ENCODE measurements around the gene MYH3. TPM values are rescaled to one million over a fixed set of nuclear protein-coding genes. Genes with fewer than 3 reads are reported as not detected.

MYH3 gene
- polyA plus RNA-seq, 2 of the 4 experiments (the other 2 are of a cell fraction) = 1.6 to 2.1 TPM

DNA sequence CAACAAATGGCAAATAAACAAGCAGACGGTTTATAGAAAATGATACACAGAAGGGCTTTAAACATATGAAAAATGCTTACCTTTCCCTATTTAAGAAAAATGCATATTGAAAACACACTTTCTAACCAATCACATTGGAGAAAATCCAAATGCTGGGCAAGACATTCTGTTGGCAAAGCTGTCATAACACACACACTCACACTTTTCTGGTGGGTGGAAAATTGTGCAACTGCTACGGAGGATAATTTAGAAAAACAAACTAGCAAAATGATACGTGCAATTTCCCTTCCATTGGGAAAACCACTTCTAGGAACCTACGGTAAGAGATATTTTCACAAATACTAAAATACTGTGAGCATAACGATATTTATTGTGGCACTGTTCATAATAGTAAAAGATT lies 9.8 kb upstream of the MYH3 start:
- no peak overlapping the region for H3K4me2 ChIP-seq
- H3K9me3 ChIP-seq = no peaks in the 10 kb centered on the region
- ATAC-seq = no peak
- FAIRE-seq = no peak
- WGBS (ENCODE audit: missing lambda C conversion rate) = 91% methylated on average over 5 of the region's 5 CpGs
- H3K4me1 ChIP-seq = no peaks in the 10 kb centered on the region
- DNase-seq (ENCODE audit: low read depth in 1 of 2, low spot score in 1 of 2) = no peak
- H3K4me3 ChIP-seq = no peak overlapping the region
- CTCF ChIA-PET = interaction anchor here (1.1 kb wide), 1 partner anchor 50 kb away, joined by 3 read pairs; no protein-coding TSS in a partner anchor
- no peak overlapping the region for H3K27ac ChIP-seq
- POLR2A ChIA-PET = no interaction called here
- no peak for TF ChIP-seq POLR2A (IDR thresholded peaks at IDR 0.05; ENCODE audit: low read length)
- no peak for TF ChIP-seq RAD21 (conservative IDR thresholded peaks at IDR 0.05 in 1 of 2, IDR thresholded peaks at IDR 0.05 in 1 of 2)
- TF ChIP-seq ZNF302 (CRISPR knock-in tag; IDR thresholded peaks at IDR 0.05) = no peak
- TF ChIP-seq POLR2AphosphoS2 (conservative IDR thresholded peaks at IDR 0.05; ENCODE audit: low read length) = no peak
- TF ChIP-seq FOSL2 (IDR thresholded peaks at IDR 0.05) = no peak
- TF ChIP-seq FOSL2 (CRISPR knock-in tag; IDR thresholded peaks at IDR 0.05) = no peak
- no peak for TF ChIP-seq JUNB (IDR thresholded peaks at IDR 0.05)
- no peak for TF ChIP-seq HOXA7 (CRISPR knock-in tag; IDR thresholded peaks at IDR 0.05)
- no peak for TF ChIP-seq ESRRA (IDR thresholded peaks at IDR 0.05; ENCODE audit: borderline replicate concordance, low read length)
- no peak for TF ChIP-seq FOSB (CRISPR knock-in tag; IDR thresholded peaks at IDR 0.05)

DNA sequence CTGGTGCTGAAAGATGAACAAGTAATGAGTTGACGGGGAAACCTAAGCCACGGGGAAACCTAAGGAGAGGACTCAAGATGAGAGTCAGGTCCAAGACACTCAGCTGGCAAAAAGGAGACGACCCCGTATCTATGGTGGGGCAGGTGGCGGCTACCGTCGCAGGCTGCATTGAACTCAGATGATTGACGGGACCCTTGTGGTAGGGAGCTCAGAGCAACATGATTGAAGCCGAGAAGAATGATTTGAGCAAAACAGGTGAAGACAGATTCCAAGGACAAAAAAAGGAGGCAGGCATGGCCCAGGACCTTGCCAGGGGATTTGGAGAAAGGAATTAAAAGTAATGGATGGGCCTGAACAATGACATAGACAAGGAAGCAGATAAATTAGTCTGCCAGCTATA lies 7.5 kb upstream of the MYH3 start:
- POLR2A ChIA-PET = no interaction called here
- TF ChIP-seq SMC3 (IDR thresholded peaks at IDR 0.05) = no peak
- no peak for TF ChIP-seq HDAC2 (IDR thresholded peaks at IDR 0.05)
- no peak for TF ChIP-seq HOXB5 (CRISPR knock-in tag; IDR thresholded peaks at IDR 0.05)
- TF ChIP-seq PHF8 (IDR thresholded peaks at IDR 0.05; ENCODE audit: borderline replicate concordance, low read depth) = no peak
- TF ChIP-seq RFX5 (IDR thresholded peaks at IDR 0.05) = no peak
- WGBS (ENCODE audit: missing lambda C conversion rate) = 88% methylated on average over 9 of the region's 9 CpGs
- no peak overlapping the region for H3K4me3 ChIP-seq
- no peak overlapping the region for H3K27ac ChIP-seq
- ATAC-seq (no peak), DNase-seq (ENCODE audit: low read depth in 1 of 2, low spot score in 1 of 2) (no peak), FAIRE-seq (no peak)
- no peak overlapping the region for H3K4me2 ChIP-seq
- no peaks in the 10 kb centered on the region for H3K9me3 ChIP-seq
- CTCF ChIA-PET = interaction anchor here (0.6 to 3.0 kb wide), 9 partner anchors 11 to 1639 kb away, joined by 3 to 15 read pairs (median 3); no protein-coding TSS in a partner anchor
- no peaks in the 10 kb centered on the region for H3K4me1 ChIP-seq

DNA sequence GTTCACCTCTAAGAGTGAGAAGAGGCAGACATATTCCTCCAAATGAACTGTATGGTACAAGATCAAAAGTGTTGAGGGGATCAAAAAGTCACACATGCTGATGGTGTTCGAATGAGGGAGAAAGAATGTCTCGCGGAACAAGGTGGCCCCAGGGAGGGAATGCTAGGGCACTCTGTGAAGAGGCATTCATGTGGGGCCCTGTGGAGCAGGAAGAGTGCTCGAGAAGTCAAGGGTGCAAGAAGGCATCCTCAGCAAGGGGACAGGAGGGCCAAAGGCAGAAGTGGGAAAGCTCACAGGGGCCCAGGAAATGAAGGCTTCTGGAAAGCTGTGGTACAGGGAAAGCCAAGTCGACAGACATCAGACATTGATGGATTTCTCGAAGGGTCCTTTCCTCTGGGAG lies 6.1 kb upstream of the MYH3 start:
- POLR2A ChIA-PET = no interaction called here
- TF ChIP-seq, protein P1, sequence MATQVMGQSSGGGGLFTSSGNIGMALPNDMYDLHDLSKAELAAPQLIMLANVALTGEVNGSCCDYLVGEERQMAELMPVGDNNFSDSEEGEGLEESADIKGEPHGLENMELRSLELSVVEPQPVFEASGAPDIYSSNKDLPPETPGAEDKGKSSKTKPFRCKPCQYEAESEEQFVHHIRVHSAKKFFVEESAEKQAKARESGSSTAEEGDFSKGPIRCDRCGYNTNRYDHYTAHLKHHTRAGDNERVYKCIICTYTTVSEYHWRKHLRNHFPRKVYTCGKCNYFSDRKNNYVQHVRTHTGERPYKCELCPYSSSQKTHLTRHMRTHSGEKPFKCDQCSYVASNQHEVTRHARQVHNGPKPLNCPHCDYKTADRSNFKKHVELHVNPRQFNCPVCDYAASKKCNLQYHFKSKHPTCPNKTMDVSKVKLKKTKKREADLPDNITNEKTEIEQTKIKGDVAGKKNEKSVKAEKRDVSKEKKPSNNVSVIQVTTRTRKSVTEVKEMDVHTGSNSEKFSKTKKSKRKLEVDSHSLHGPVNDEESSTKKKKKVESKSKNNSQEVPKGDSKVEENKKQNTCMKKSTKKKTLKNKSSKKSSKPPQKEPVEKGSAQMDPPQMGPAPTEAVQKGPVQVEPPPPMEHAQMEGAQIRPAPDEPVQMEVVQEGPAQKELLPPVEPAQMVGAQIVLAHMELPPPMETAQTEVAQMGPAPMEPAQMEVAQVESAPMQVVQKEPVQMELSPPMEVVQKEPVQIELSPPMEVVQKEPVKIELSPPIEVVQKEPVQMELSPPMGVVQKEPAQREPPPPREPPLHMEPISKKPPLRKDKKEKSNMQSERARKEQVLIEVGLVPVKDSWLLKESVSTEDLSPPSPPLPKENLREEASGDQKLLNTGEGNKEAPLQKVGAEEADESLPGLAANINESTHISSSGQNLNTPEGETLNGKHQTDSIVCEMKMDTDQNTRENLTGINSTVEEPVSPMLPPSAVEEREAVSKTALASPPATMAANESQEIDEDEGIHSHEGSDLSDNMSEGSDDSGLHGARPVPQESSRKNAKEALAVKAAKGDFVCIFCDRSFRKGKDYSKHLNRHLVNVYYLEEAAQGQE (IDR thresholded peaks at IDR 0.05) = no peak
- TF ChIP-seq, protein P2, sequence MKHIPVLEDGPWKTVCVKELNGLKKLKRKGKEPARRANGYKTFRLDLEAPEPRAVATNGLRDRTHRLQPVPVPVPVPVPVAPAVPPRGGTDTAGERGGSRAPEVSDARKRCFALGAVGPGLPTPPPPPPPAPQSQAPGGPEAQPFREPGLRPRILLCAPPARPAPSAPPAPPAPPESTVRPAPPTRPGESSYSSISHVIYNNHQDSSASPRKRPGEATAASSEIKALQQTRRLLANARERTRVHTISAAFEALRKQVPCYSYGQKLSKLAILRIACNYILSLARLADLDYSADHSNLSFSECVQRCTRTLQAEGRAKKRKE (CRISPR knock-in tag; IDR thresholded peaks at IDR 0.05; ENCODE audit: low read depth) = no peak
- TF ChIP-seq NR3C1 (IDR thresholded peaks at IDR 0.05) (no peak), ESRRA (IDR thresholded peaks at IDR 0.05; ENCODE audit: borderline replicate concordance, low read length) (no peak), ZFP36 (IDR thresholded peaks at IDR 0.05; ENCODE audit: borderline replicate concordance, partially characterized antibody) (no peak), MAFK (IDR thresholded peaks at IDR 0.05; ENCODE audit: partially characterized antibody) (no peak), HEYL (CRISPR knock-in tag; IDR thresholded peaks at IDR 0.05) (no peak), JUN (IDR thresholded peaks at IDR 0.05) (no peak), RNF2 (IDR thresholded peaks at IDR 0.05; ENCODE audit: borderline replicate concordance, low read depth) (no peak), TFCP2L1 (CRISPR knock-in tag; IDR thresholded peaks at IDR 0.05) (no peak), MAZ (IDR thresholded peaks at IDR 0.05; ENCODE audit: borderline replicate concordance, low read depth, low read length) (no peak), POLR2A (IDR thresholded peaks at IDR 0.05; ENCODE audit: low read length) (no peak), HDAC2 (IDR thresholded peaks at IDR 0.05) (no peak), FOSL2 (IDR thresholded peaks at IDR 0.05) (no peak), FOSL2 (CRISPR knock-in tag; IDR thresholded peaks at IDR 0.05) (no peak), ZSCAN20 (CRISPR knock-in tag; IDR thresholded peaks at IDR 0.05) (no peak)

More for the DNA sequence above, 6.1 kb upstream of the MYH3 start:
- no peak overlapping the region for H3K27ac ChIP-seq
- H3K9me3 ChIP-seq = no peaks in the 10 kb centered on the region
- no peaks in the 10 kb centered on the region for H3K4me1 ChIP-seq
- ATAC-seq = no peak
- CTCF ChIA-PET = interaction anchor here (0.6 to 4.7 kb wide), 3 partner anchors 12 to 84 kb away, joined by 3 to 31 read pairs (median 3); no protein-coding TSS in a partner anchor
- 73% methylated on average over 6 of the region's 6 CpGs for WGBS (ENCODE audit: missing lambda C conversion rate)
- no peak for FAIRE-seq
- DNase-seq (ENCODE audit: low read depth in 1 of 2, low spot score in 1 of 2) = no peak
- H3K4me2 ChIP-seq = no peak overlapping the region
- no peak overlapping the region for H3K4me3 ChIP-seq
